ENCODE data around the gene CREG2.

GRCh38 chr2:101325425-101325824, 61.9 kb downstream of the CREG2 start:
- TF ChIP-seq CTCF (IDR thresholded peaks at IDR 0.05), result no peak
- no peak for TF ChIP-seq POLR2AphosphoS5 (IDR thresholded peaks at IDR 0.05)
- TF ChIP-seq POLR2A (IDR thresholded peaks at IDR 0.05), result no peak

Measured in upper lobe of left lung (tissue), 4 donors.